Activated effector memory CD4-positive, alpha-beta T cell treated with Interleukin-2 at 50 U/mL for 16 hours (primary cell): ENCODE data around the gene UBA3.
A peak's percentile ranks its signal among the peaks of the same experiment; 100 is the strongest.

Experiments
- DNase-seq: peaks from one replicate; pipeline ENCODE4 v3.0.0-alpha.2; 2020

Gene UBA3

GRCh38 chr3:69065318-69065964 lies 14.7 kb downstream of the UBA3 start:
- DNase-seq: no peak

- no peak for DNase-seq
These were observed 16.5 kb downstream of the UBA3 start for GRCh38 chr3:69063636-69064035.

GRCh38 chr3:69059688-69060087 lies 20.5 kb downstream of the UBA3 start:
- no peak for DNase-seq

- no peak for DNase-seq
These were observed 21.3 kb downstream of the UBA3 start for GRCh38 chr3:69058947-69059224.

GRCh38 chr3:69058180-69058946 lies 21.8 kb downstream of the UBA3 start:
- no peak for DNase-seq

GRCh38 chr3:69052472-69052898 lies 27.7 kb downstream of the UBA3 start:
- DNase-seq: no peak

- DNase-seq: peak; percentile 93
These were observed 28.3 kb downstream of the UBA3 start, which contains the start of gene TMF1 for GRCh38 chr3:69051756-69052471. TMF1 (minus strand) TSS chr3:69052333; CDS start chr3:69052086, 247 bp downstream.

GRCh38 chr3:69048990-69049389 lies 31.2 kb downstream of the UBA3 start:
- no peak for DNase-seq

- DNase-seq: no peak
These were observed 35.6 kb downstream of the UBA3 start for GRCh38 chr3:69044608-69045007.

- DNase-seq: no peak
These were observed 46.7 kb downstream of the UBA3 start for GRCh38 chr3:69033470-69033869.

GRCh38 chr3:69032737-69033136 lies 47.4 kb downstream of the UBA3 start:
- DNase-seq: no peak

- DNase-seq: no peak
These were observed 48.0 kb downstream of the UBA3 start for GRCh38 chr3:69032142-69032541.

- DNase-seq: no peak
These were observed 48.5 kb downstream of the UBA3 start for GRCh38 chr3:69031635-69032034.

- no peak for DNase-seq
These were observed 59.3 kb downstream of the UBA3 start for GRCh38 chr3:69020857-69021256.

- DNase-seq: no peak
These were observed 59.7 kb downstream of the UBA3 start for GRCh38 chr3:69020424-69020823.

GRCh38 chr3:69016901-69017300 lies 63.3 kb downstream of the UBA3 start:
- no peak for DNase-seq

GRCh38 chr3:69016102-69016501 lies 64.1 kb downstream of the UBA3 start:
- DNase-seq: no peak

- DNase-seq: no peak
These were observed 66.1 kb downstream of the UBA3 start for GRCh38 chr3:69014022-69014580.

- peak; percentile 74 for DNase-seq
These were observed 66.7 kb downstream of the UBA3 start, which contains the start of gene EOGT for GRCh38 chr3:69013253-69014021. EOGT (minus strand) TSS chr3:69013684; CDS start chr3:69009846, 3,838 bp downstream.

- no peak for DNase-seq
These were observed 67.3 kb downstream of the UBA3 start for GRCh38 chr3:69012800-69013252.

GRCh38 chr3:69012100-69012799 lies 67.9 kb downstream of the UBA3 start:
- no peak for DNase-seq
